Activated T-helper 1 cell treated with Interleukin-2 at 50 U/mL for 16 hours (primary cell): ENCODE data around the gene HIRA.
"Not testable (repeated sequence)": the region's sequence is repeated elsewhere in the genome, so short reads cannot be mapped to it uniquely, and the experiment has no call there.

Experiments used
- DNase-seq: peaks from one replicate; pipeline ENCODE4 v3.0.0-alpha.2; 2020; ENCODE audit warnings: low read depth

The HIRA gene

DNA sequence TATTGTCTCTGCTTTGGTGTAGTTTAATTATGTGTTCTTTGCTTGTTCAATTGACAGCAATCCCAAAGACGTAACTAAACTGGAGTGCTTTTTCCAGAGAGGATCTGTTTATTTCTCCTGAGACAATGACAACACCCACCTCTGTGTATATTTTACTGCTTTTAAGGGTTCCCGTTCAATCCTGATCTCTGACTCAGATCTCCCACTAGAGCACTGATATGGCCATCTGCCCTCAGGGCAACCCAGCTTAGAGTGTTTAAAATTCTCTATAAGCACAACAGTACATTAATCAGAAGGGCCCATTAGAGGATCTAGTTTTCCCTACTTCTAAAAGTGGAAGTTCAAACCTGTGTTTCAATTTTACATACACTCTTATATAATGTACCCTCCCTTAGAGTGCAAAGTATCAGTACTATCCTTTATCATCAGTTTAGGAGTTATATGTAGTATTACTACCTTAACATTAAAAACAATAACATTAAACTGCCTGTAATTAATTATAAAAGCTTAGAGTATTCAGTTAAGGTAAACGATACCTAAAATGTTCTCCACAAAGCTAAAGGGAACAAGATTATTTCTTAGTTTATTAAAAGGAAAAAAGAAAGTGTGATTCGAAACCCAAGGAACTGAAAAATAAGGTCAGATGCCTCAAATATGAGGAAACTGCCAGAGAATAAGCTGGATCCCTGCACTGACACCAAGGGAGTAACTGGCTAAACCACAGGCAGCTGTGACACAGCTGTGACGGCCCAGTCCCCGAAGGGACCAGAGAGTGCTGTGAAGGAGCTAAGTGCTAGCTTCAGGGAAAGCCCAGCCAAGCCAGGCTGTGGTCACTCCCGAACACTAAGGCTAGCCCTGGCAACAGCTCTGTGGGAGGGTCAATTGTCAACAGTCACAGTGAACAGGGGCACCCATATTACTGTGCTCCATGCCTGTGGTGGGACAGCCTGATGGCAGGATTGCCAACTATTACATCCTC, 32.2 kb upstream of the HIRA start:
- DNase-seq: no peak

DNA sequence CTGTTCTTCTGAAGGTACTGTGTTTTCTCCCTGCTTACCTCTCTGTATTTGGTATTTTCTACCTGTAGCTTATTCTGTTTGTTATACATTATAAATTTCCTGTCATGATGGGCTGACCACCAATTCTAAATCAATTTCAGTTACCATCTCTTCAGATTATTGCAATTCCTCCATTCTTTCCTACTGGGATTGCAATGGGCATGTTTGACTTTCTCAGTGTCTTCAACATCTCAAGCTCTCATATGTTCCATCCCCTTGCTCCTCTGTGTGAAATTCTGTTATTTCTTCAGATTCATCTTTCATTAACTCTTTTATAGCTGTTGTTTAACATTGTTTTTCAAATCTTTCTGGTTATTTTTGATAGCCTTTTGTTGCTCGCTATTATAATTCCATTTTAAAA, 31.5 kb upstream of the HIRA start:
- no peak for DNase-seq

DNA sequence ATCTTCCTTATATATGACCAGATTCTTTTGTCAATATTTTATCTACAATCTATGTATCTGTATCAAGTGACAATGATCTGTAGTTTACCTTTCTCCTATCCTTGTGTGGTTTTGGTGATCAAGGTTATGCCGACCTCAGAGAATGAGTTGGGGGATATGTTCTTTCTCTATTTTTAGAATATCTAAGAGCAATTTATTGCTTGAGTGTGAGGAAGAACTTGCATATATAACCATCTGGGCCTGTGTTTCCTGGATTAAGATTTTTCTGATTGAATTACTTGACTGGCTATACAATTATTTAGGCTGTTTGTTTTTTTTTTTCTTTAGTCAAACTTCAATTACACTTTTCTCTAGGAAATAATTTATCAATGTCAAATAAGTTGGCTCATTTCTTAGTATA, 30.0 kb upstream of the HIRA start:
- no peak for DNase-seq

- DNase-seq: no peak
These were observed 28.5 kb upstream of the HIRA start for GRCh38 chr22:19460036-19460435.

DNA sequence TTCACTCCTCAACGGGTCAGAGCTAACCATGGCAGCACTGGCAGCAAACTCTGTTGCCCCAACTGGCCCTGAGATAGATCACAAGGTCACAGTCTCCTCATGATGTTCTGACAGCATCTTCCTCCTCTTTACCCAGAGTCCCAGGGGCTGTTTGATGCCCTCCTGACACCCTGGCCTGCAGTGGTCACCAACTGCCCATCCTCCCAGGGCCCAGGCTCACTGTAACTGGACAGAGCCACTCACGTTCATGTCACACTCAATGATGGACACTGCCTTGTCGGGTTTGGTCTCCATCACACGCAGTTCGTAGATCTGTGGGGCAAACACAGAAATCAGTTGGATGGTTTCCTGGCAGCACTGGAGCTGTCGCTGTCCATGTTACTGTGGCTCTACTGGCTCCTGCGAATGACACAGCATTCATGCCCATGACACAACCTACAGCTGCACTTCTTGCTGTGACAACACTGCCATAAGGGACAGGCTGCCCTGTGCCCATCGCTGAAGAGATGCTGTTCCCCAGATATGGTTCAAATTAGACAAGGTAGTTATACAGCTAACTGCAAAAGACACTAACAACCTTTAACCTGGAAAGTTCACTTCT, 26.4 kb upstream of the HIRA start:
- no peak for DNase-seq

DNA sequence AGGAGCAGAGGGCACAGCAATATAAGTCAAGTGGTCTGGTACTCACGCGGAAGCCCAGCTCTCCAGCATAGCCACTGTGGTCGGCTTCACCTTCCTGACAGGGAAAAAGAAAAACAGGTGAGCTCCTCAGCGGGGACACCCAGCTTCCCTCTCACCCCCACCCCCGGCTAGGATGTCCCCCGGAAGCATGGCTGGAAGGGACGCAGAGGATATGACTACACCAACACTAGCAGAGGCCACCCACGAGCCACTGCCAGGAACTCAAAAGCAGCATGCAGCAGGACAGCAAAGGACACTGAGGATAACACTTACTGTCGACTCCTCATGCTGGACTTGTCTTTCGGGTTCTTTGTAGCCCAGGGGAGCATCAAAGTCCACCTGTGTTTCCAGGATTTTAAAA, 25.0 kb upstream of the HIRA start:
- no peak for DNase-seq

DNA sequence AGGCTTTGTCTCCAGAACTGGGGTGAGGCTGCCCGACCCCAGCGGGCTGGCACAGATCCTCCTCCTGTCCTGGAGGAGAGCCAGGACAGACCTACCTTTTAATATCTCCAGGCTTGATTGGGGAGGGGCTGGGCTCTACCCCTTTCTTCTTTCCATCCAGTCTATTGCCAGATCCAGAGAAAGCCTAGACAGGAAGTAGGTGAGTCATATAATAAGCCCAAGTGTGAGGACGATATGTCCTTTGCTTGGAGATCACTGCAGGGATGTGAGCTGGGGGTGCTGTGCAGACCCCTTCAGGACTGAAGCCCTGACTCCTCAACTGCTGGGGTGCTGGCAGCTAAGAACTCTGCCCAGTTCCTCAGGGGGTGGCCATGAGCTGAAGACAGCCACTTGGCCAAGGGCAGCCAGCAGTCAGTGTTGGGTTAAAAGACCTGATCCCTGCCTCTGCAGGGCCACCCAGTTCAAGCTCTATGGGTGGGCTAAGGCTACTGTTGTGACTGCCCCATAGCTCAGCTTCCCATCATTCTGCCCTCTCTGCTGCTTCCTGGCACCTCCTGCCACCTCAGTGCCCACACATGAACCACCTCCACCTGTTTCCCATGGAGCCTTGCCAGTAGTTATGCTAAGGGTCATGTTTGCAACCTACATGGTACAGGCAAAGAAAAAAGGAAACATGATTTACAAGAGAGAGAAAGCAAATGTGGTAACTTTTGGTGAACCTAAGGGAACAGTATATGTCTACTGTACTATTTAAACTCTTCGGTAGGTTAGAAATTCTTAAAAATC, 24.2 kb upstream of the HIRA start:
- no peak for DNase-seq

DNA sequence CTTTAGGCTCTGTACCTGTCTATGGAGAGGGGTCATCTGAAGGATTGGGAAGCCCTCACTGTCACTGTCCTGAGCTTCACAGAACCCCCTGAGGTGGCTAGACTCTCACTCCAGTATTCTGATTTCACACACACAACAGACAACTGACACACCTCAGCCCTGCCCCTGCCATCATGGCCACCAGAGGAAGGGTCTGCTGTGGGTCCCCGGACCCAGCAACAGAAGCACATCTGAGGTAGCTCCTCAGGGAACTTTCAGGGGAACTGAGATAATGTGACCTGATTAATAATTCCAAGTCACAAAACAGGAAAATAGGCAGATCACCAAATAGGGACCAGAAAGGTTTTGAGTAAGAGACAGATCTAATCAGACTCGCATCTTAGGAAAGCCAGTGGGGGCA, 23.5 kb upstream of the HIRA start:
- no peak for DNase-seq

DNA sequence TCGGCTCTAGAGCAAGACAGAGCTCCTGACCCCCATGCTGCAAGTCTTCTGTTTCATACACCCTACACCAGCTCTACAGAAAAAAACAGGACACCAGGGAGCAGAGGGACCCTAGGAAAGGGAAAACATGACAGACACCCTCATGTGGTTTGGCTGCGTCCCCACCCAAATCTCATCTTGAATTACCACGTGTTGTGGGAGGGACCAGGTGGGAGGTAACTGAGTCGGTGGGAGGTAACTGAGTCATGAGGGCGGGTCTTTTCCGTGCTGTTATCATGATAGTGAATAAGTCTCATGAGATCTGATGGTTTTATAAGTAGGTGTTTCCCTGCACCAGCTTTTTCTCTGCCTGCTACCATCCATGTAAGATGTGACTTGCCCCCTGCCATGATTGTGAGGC, 22.6 kb upstream of the HIRA start:
- no peak for DNase-seq

DNA sequence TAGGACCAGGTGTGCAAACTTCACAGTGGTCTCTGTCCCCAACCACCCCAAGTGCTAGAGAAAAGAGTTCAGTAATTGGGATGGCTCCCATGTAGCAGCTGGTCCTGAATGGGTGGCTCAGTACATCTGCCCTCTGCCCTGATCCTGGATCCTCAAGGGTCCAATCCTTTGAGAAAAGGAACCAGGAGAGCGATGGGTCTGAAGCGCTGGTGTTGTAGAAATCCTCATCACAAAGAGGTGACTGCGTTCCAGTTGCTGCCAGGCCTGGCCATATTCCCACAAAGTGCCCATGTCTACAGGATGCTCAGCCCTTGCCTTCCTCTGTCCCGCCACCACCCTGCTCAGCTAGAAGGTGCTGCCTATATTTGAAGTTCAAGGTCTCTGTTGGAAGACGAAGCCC, 22.2 kb upstream of the HIRA start:
- no peak for DNase-seq

DNA sequence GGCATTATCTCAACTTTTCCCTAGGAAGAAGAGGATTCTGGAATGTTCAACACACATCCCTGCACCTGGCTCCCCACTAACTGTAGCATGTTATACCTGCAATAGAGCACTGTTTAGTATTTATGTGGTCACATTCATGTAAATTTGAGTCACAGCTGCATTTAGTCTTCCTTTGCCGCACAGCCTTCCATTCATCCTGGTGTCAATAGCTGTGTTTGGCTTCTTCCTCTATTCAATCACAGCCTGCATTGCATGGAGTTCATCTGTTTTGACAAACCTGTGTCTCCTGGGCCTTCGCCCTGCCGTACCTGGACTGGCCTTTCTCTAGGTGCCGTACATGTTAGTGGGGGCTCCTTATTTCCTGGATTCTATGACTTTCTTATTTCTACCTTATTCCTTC, 20.0 kb upstream of the HIRA start:
- DNase-seq: no peak

GRCh38 chr22:19450363-19451175, 19.0 kb upstream of the HIRA start:
- no peak for DNase-seq

GRCh38 chr22:19449422-19449767, 17.9 kb upstream of the HIRA start:
- no peak for DNase-seq

- no peak for DNase-seq
These were observed 17.3 kb upstream of the HIRA start for GRCh38 chr22:19448739-19449421.

DNA sequence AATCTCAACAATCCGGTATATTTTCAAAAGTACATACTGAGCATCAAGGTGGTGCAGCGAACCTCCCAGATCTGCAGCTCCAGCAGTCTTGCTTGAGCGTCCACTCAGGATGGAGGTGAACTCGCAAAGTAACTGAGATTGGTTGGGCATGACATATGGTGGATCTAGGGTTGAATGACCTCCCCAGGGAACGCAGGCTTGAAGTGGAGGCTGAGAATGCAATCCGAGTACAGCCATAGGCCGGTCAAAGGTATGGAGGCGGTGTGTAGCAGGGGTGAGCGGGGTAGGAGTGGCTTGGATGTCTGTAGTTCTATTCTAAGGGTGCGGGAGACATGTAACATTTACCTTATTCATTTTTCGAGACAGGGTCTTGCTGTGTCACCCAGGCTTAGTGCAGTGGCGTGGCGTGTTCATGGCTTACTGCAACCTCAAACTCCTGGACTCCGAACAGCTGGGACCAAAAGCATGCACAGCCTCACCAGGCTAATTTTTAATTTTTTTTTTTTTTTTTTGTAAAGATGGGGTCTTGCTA, 16.6 kb upstream of the HIRA start:
- DNase-seq: no peak

DNA sequence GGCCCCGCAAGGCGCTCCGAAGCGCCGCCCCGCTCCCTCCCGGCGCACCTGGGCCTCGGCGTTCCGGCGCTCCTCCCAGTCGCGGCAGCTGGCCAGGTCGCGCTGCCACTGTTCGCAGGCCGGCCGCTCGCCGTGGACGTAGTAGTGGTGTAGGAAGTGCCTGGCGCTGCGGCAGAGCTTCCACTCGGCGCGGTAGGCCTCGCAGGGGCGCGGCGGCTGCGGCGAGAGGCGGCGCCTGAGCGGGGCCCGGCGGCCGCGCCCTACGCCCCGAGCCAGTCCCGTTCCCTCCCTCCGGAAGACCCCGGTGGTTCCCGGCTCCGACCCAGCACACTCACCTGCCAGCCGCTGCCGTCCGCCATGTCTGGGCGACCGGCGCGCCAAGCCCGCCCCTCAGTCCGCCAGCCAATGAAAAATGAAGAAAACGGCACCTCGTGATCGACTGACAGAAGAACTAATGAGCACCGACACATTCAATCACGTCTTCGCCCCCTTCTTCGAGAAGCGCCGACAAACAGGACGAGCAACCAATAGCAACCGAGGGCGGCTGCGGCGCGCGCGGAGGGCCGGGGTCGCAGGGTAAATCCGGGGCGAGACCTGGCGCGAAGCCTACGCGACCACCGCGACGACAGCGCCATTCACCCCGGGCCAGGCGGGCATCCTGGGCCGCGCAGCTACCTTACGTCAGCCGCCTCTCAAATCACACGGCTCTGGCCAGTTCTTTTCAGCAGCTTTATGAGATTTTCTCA, 16.0 kb upstream of the HIRA start, which contains the start of gene C22orf39:
C22orf39 (minus strand) TSS at position 382 of the 746 bp plus-strand sequence; CDS start at position 359, 23 bp downstream.
- DNase-seq: peak; percentile 82

- no peak for DNase-seq
These were observed 15.2 kb upstream of the HIRA start for GRCh38 chr22:19446603-19447329.

DNA sequence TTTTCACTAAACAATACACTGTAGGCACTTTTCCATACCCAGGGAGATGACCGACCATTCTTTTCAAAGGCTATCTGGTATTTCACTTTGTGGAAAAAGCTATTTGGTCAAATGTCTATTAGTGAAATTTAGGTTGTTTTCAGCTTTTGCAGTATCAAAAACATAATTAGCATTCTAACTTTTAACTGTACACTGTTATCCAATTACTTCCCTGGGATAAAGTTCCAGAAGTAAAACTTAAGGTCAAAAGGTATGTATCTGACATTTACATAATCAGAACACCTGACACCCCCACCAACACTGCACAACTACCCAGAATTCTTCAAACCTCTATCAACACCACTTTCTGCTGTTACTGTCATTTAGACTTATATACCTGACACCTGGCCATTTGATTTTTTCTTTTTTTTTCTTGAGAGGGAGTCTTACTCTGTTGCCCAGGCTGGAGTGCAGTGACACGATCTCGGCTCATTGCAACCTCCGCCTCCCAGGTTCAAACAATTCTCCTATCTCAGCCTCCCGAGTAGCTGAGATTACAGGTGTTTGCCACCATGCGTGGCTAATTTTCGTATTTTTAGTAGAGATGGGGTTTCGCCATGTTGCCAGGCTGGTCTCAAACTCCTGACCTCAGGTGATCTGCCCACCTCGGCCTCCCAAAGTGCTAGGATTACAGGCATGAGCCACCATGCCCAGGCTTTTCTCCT, 13.9 kb upstream of the HIRA start:
- DNase-seq: not testable (repeated sequence)
